GM18526 (cell line): Measurements from ENCODE around the gene DCLK1.

Experiments
- POLR2A ChIP-seq: IDR thresholded peaks from 3 replicates; pipeline ENCODE4 v1.6.1; 2011; ENCODE audit not compliant: insufficient read length; ENCODE audit errors: extremely low read depth

Gene DCLK1

GRCh38 chr13:35994131-35994966 lies 136.8 kb downstream of the DCLK1 start:
- no peak for TF ChIP-seq POLR2A

- TF ChIP-seq POLR2A: no peak
Measured at GRCh38 chr13:35993686-35994085, 137.5 kb downstream of the DCLK1 start.

- no peak for TF ChIP-seq POLR2A
Measured at GRCh38 chr13:35992964-35993363, 138.2 kb downstream of the DCLK1 start.

- TF ChIP-seq POLR2A: no peak
Measured at GRCh38 chr13:35990196-35990595, 141.0 kb downstream of the DCLK1 start.

GRCh38 chr13:35988648-35989081 lies 142.5 kb downstream of the DCLK1 start:
- TF ChIP-seq POLR2A: no peak

- no peak for TF ChIP-seq POLR2A
Measured at GRCh38 chr13:35987572-35988513, 143.3 kb downstream of the DCLK1 start.

- TF ChIP-seq POLR2A: no peak
Measured at GRCh38 chr13:35984776-35985453, 146.3 kb downstream of the DCLK1 start.

- no peak for TF ChIP-seq POLR2A
Measured at GRCh38 chr13:35984287-35984686, 146.9 kb downstream of the DCLK1 start.

GRCh38 chr13:35983206-35983605 lies 148.0 kb downstream of the DCLK1 start:
- TF ChIP-seq POLR2A: no peak

GRCh38 chr13:35979361-35979951 lies 151.7 kb downstream of the DCLK1 start:
- no peak for TF ChIP-seq POLR2A

- TF ChIP-seq POLR2A: no peak
Measured at GRCh38 chr13:35978607-35979316, 152.4 kb downstream of the DCLK1 start.

- TF ChIP-seq POLR2A: no peak
Measured at GRCh38 chr13:35977060-35977459, 154.1 kb downstream of the DCLK1 start.

- no peak for TF ChIP-seq POLR2A
Measured at GRCh38 chr13:35976126-35976525, 155.1 kb downstream of the DCLK1 start.

GRCh38 chr13:35966024-35966423 lies 165.2 kb downstream of the DCLK1 start:
- TF ChIP-seq POLR2A: no peak
